Progenitor cell of endocrine pancreas (in vitro differentiated cells): ENCODE data around the gene BSN. TPM values are rescaled to one million over a fixed set of nuclear protein-coding genes. Genes with fewer than 3 reads are reported as not detected.

ENCODE experiments used
- DNase-seq: peaks from one replicate; pipeline ENCODE4 v3.0.0; 2021; ENCODE audit warnings: low spot score; ENCODE audit not compliant: unreplicated experiment
- H3K27ac Mint-ChIP-seq: 2 replicates; pipeline ENCODE4 v1.8.0; 2021; ENCODE audit warnings: mild to moderate bottlenecking, moderate library complexity, mixed read lengths
- H3K27me3 Mint-ChIP-seq: 2 replicates; pipeline ENCODE4 v1.8.0; 2021; ENCODE audit warnings: mixed read lengths
- H3K36me3 Mint-ChIP-seq: 2 replicates; pipeline ENCODE4 v1.8.0; 2022; ENCODE audit warnings: mixed read lengths; ENCODE audit not compliant: insufficient read depth
- H3K4me1 Mint-ChIP-seq: 2 replicates; pipeline ENCODE4 v1.8.0; 2021; ENCODE audit warnings: low read depth, mixed read lengths
- H3K4me3 Mint-ChIP-seq: 2 replicates; pipeline ENCODE4 v1.8.0; 2021; ENCODE audit warnings: low read depth, mild to moderate bottlenecking, moderate library complexity, mixed read lengths
- H3K9me3 Mint-ChIP-seq: 2 replicates; pipeline ENCODE4 v1.8.0; 2021; ENCODE audit warnings: low read depth, mixed read lengths
- CTCF ChIP-seq: fragments of 200-600 bp; sonication (generic); IDR thresholded peaks from one replicate; pipeline ENCODE4 v1.5.0; 2021; ENCODE audit warnings: antibody characterized with exemption, mild to moderate bottlenecking; ENCODE audit not compliant: unreplicated experiment
- total RNA-seq: library from RNA; stranded (reverse); gene quantifications from 2 replicates; pipeline ENCODE4 v1.2.1, GENCODE V29; 2021

BSN gene
- total RNA-seq, 1 donor from 2014 or later, result 3.8 TPM

- H3K27me3 Mint-ChIP-seq, result no peaks in the 10 kb centered on the region
- no peak overlapping the region for H3K27ac Mint-ChIP-seq
- peaks cover 3% of the 10 kb centered on the region for H3K36me3 Mint-ChIP-seq
- no peaks in the 10 kb centered on the region for H3K9me3 Mint-ChIP-seq
- no peak overlapping the region for H3K4me3 Mint-ChIP-seq
- no peak for DNase-seq
- TF ChIP-seq CTCF, result no peak
- H3K4me1 Mint-ChIP-seq, result no peaks in the 10 kb centered on the region
Measured at GRCh38 chr3:49709852-49710251, 155.6 kb downstream of the BSN start.

DNA sequence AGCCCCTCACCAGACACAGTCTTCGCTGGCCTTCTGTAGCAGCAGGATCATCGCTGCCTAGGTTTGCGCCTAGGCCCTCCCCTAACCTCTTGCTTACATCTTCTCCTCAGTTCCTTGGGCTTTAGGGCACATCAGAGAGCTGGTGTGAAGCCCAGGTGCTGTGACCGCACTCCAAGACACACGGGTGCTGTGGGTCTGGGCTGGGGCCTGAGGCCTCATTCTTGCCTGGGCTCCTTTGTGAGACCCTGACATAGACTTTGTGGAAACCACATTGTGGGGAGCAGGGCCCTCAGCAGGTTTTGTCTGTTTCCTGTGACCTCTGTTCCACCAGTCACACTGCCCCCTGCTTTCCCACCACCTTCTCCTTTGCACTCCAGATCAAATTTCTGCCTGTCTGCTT lies 157.2 kb downstream of the BSN start:
- Mint-ChIP-seq H3K4me1 (no peaks in the 10 kb centered on the region), H3K4me3 (no peak overlapping the region), H3K27ac (no peak overlapping the region), H3K36me3 (peaks cover 3% of the 10 kb centered on the region), H3K9me3 (no peaks in the 10 kb centered on the region), H3K27me3 (no peaks in the 10 kb centered on the region)
- DNase-seq, result no peak
- no peak for TF ChIP-seq CTCF

DNA sequence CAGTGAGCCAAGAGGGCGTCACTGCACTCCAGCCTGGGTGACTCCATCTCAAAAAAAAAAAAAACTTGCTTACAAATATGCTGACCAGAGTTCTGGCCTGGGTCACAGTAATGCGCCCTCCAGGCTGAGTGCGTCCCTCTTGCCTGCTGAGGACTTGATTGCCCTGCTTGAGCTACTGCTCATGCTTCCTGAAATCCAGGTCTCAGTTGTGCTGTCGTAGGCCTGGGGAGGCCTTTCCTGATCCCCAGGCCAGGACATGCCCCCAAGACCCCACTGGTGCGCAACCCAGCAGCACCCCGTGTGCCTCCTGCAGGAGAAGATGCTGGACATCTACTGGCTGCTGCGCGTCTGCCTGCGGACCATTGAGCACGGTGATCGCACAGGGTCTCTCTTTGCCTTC lies 157.9 kb downstream of the BSN start:
- no peaks in the 10 kb centered on the region for H3K4me1 Mint-ChIP-seq
- H3K27me3 Mint-ChIP-seq, result no peaks in the 10 kb centered on the region
- H3K27ac Mint-ChIP-seq, result no peak overlapping the region
- no peaks in the 10 kb centered on the region for H3K9me3 Mint-ChIP-seq
- no peak overlapping the region for H3K4me3 Mint-ChIP-seq
- DNase-seq, result no peak
- peaks cover 2% of the 10 kb centered on the region for H3K36me3 Mint-ChIP-seq
- TF ChIP-seq CTCF, result no peak

GRCh38 chr3:49712631-49713317 lies 158.5 kb downstream of the BSN start:
- H3K36me3 Mint-ChIP-seq, result peaks cover 1% of the 10 kb centered on the region
- H3K9me3 Mint-ChIP-seq, result no peaks in the 10 kb centered on the region
- H3K27me3 Mint-ChIP-seq, result no peaks in the 10 kb centered on the region
- DNase-seq, result no peak
- no peak for TF ChIP-seq CTCF
- no peak overlapping the region for H3K4me3 Mint-ChIP-seq
- H3K4me1 Mint-ChIP-seq, result no peaks in the 10 kb centered on the region
- no peak overlapping the region for H3K27ac Mint-ChIP-seq

DNA sequence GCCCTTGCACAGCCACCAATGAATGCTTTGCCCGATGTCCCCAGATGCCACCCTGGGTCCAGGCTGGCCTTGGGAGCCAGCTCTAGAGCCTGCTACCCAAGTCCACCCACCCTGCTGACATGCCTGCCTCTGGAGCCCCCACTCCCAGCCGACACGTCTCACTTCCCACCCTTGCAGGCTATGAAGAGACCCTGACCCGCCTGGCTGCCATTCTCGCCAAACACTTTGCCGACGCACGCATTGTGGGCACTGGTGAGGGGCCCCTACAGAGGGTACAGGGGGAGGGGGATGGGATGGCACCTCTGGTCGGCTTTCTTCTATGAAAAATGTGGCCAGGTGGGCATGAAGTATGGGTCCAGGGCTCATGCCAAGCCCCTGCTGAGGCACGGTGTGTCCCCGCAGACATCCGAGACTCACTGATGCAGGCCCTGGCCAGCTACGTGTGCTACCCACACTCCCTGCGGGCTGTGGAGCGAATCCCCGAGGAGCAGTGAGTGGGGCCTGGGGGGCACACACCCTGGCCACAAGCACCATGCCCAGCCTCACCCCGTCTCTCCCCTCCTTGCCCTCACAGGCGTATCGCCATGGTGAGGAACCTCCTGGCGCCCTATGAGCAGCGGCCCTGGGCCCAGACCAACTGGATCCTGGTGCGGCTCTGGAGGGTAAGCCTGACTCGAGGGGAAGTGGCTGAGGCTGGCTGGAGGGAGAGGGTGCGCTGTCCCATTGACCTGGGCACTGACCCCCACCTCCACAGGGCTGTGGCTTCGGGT lies 159.2 kb downstream of the BSN start:
- no peak overlapping the region for H3K4me3 Mint-ChIP-seq
- H3K36me3 Mint-ChIP-seq, result peaks cover under 1% of the 10 kb centered on the region
- peaks cover 1% of the 10 kb centered on the region for H3K4me1 Mint-ChIP-seq
- no peaks in the 10 kb centered on the region for H3K27me3 Mint-ChIP-seq
- no peak overlapping the region for H3K27ac Mint-ChIP-seq
- TF ChIP-seq CTCF, result no peak
- no peak for DNase-seq
- H3K9me3 Mint-ChIP-seq, result no peaks in the 10 kb centered on the region
